H1 (cell line): ENCODE results near the gene SCAMP4. TPM values are rescaled to one million over a fixed set of nuclear protein-coding genes. Genes with fewer than 3 reads are reported as not detected.

Source experiments
- CTCF ChIA-PET: fragments of 300-600 bp; sonication (Branson Sonifier 250); formaldehyde crosslinking; loops from one replicate; lab custom pipeline; 2021; ENCODE audit not compliant: partially characterized antibody; lab: Charles Lee
- POLR2A ChIA-PET: fragments of 300-600 bp; sonication (Branson Sonifier 250); formaldehyde crosslinking; loops from one replicate; lab custom pipeline; 2021; ENCODE audit warnings: inconsistent platforms; ENCODE audit not compliant: partially characterized antibody; lab: Charles Lee
- DNase-seq, 2 experiments: peaks; one replicate each; pipeline versions ENCODE4 v3.0.0 to v3.0.0-alpha.2; 2010 to 2022; ENCODE audit warnings: low spot score in 2 of 2, low read depth in 1 of 2, mixed read lengths in 1 of 2
- FAIRE-seq: peaks from 2 replicates; lab custom pipeline; 2011; peaks lifted over from hg19 to GRCh38; lab: Jason Lieb, UNC
- H2AFZ ChIP-seq: 2 replicates; pipeline ENCODE4 v1.8.1; 2012; ENCODE audit warnings: low read length, inconsistent platforms
- H2AK5ac ChIP-seq: 2 replicates; pipeline ENCODE4 v1.6.1; 2013; ENCODE audit warnings: low read depth, low read length
- H2BK120ac ChIP-seq: replicated peaks from 2 replicates; pipeline ENCODE3; 2013; ENCODE audit warnings: low read depth, low read length, inconsistent platforms
- H2BK12ac ChIP-seq: 2 replicates; pipeline ENCODE4 v1.6.1; 2013; ENCODE audit warnings: low read depth, low read length
- H2BK15ac ChIP-seq: 2 replicates; pipeline ENCODE4 v1.6.1; 2013; ENCODE audit warnings: low read length
- H2BK20ac ChIP-seq: 2 replicates; pipeline ENCODE4 v1.6.1; 2013; ENCODE audit warnings: low read length
- H2BK5ac ChIP-seq: 2 replicates; pipeline ENCODE4 v1.6.1; 2013; ENCODE audit warnings: low read depth, low read length
- H3K14ac ChIP-seq: 2 replicates; pipeline ENCODE4 v1.6.1; 2013; ENCODE audit warnings: inconsistent platforms; ENCODE audit not compliant: insufficient read length
- H3K18ac ChIP-seq: 2 replicates; pipeline ENCODE4 v1.6.1; 2013; ENCODE audit warnings: low read length; ENCODE audit errors: extremely low read depth
- H3K23ac ChIP-seq: 2 replicates; pipeline ENCODE4 v1.6.1; 2013; ENCODE audit warnings: inconsistent platforms; ENCODE audit not compliant: insufficient read length
- H3K23me2 ChIP-seq: 2 replicates; pipeline ENCODE4 v1.6.1; 2013; ENCODE audit warnings: low read depth, low read length
- H3K27ac ChIP-seq: 2 replicates; pipeline ENCODE4 v1.6.1; 2011; ENCODE audit warnings: low read depth, low read length, inconsistent platforms
- H3K27me3 ChIP-seq, 4 experiments: replicated peaks in 1 of 4; 1 replicate in 1 of 4; 2 replicates in 3 of 4; pipeline versions ENCODE4 v1.6.1 to v1.8.1; 2011 to 2013; ENCODE audit warnings: low read length in 3 of 4, mild to moderate bottlenecking in 3 of 4, inconsistent platforms in 2 of 4, mixed read lengths in 2 of 4, moderate library complexity in 1 of 4; ENCODE audit not compliant: control insufficient read depth in 3 of 4, insufficient read depth in 3 of 4; ENCODE audit errors: extremely low read depth in 1 of 4
- H3K36me3 ChIP-seq, 4 experiments: 2 replicates each; pipeline versions ENCODE4 v1.6.1 to v1.8.1; 2011 to 2013; ENCODE audit warnings: mild to moderate bottlenecking in 4 of 4, low read length in 3 of 4, moderate library complexity in 2 of 4, control low read depth in 1 of 4, inconsistent platforms in 1 of 4; ENCODE audit not compliant: insufficient read depth in 4 of 4, control insufficient read depth in 2 of 4
- H3K4ac ChIP-seq: replicated peaks from 2 replicates; pipeline ENCODE3; 2013; ENCODE audit warnings: low read length, low read depth, mixed read lengths, inconsistent platforms; ENCODE audit not compliant: insufficient read length
- H3K4me1 ChIP-seq, 4 experiments: replicated peaks in 1 of 4; 1 replicate in 1 of 4; 2 replicates in 3 of 4; pipeline versions ENCODE4 v1.6.1 to v1.8.1; 2011 to 2013; ENCODE audit warnings: low read length in 3 of 4, inconsistent platforms in 2 of 4, mixed read lengths in 1 of 4; ENCODE audit not compliant: insufficient read depth in 4 of 4, control insufficient read depth in 3 of 4
- H3K4me2 ChIP-seq, 2 experiments: 2 replicates each; pipeline versions ENCODE4 v1.6.1 to v1.8.1; 2011 to 2013; ENCODE audit warnings: low read depth in 2 of 2, low read length in 2 of 2, control low read depth in 1 of 2, inconsistent platforms in 1 of 2, mild to moderate bottlenecking in 1 of 2; ENCODE audit not compliant: insufficient read depth in 1 of 2
- H3K4me3 ChIP-seq, 4 experiments: fragments of 200-600, 300-600 bp in 1 of 4; sonication (generic), shearing (Covaris generic), sonication (Bioruptor Twin) in 1 of 4; 2 replicates each; pipeline versions ENCODE4 v1.5.1 to v1.8.1; 2011 to 2016; ENCODE audit warnings: low read length in 4 of 4, low read depth in 3 of 4, control low read depth in 2 of 4, inconsistent platforms in 2 of 4, mild to moderate bottlenecking in 2 of 4, mixed read lengths in 1 of 4, moderate library complexity in 1 of 4; ENCODE audit not compliant: insufficient read depth in 2 of 4; ENCODE audit errors: extremely low read depth in 1 of 4
- H3K56ac ChIP-seq: replicated peaks from 2 replicates; pipeline ENCODE3; 2013; ENCODE audit warnings: low read depth, mild to moderate bottlenecking, mixed read lengths, low read length, inconsistent platforms; ENCODE audit not compliant: insufficient read length
- H3K79me1 ChIP-seq: 2 replicates; pipeline ENCODE4 v1.6.1; 2013; ENCODE audit warnings: low read depth, low read length, control low read depth
- H3K79me2 ChIP-seq, 2 experiments: 2 replicates each; pipeline versions ENCODE4 v1.6.1 to v1.8.1; 2012 to 2013; ENCODE audit warnings: low read length in 2 of 2, mild to moderate bottlenecking in 2 of 2, inconsistent platforms in 1 of 2; ENCODE audit not compliant: insufficient read depth in 2 of 2, control insufficient read depth in 1 of 2
- H3K9ac ChIP-seq, 4 experiments: replicated peaks in 1 of 4; 1 replicate in 1 of 4; 2 replicates in 3 of 4; pipeline versions ENCODE4 v1.6.1 to v1.8.1; 2011 to 2013; ENCODE audit warnings: low read depth in 3 of 4, low read length in 3 of 4, control low read depth in 2 of 4, mild to moderate bottlenecking in 2 of 4, moderate library complexity in 2 of 4, inconsistent platforms in 1 of 4; ENCODE audit errors: extremely low read depth in 1 of 4
- H3K9me3 ChIP-seq, 2 experiments: 2 replicates each; pipeline versions ENCODE4 v1.6.1 to v1.8.1; 2012 to 2013; ENCODE audit warnings: mild to moderate bottlenecking in 2 of 2, moderate library complexity in 2 of 2, control low read depth in 1 of 2, inconsistent platforms in 1 of 2, low read depth in 1 of 2, low read length in 1 of 2, mixed read lengths in 1 of 2; ENCODE audit not compliant: insufficient read depth in 2 of 2
- H4K20me1 ChIP-seq, 2 experiments: replicated peaks in 1 of 2; 2 replicates each; pipeline versions ENCODE3 to v1.8.1; 2011 to 2013; ENCODE audit warnings: inconsistent platforms in 2 of 2, low read length in 2 of 2, mild to moderate bottlenecking in 1 of 2; ENCODE audit not compliant: insufficient read depth in 2 of 2, control insufficient read depth in 1 of 2
- H4K5ac ChIP-seq: 2 replicates; pipeline ENCODE4 v1.6.1; 2013; ENCODE audit warnings: low read length, low read depth, mixed read lengths, inconsistent platforms; ENCODE audit not compliant: insufficient read length
- H4K8ac ChIP-seq: 2 replicates; pipeline ENCODE4 v1.8.0; 2013; ENCODE audit warnings: mild to moderate bottlenecking, moderate library complexity, low read length, inconsistent platforms; ENCODE audit not compliant: insufficient read depth; ENCODE audit errors: extremely low read depth
- H4K91ac ChIP-seq: replicated peaks from 2 replicates; pipeline ENCODE3; 2013; ENCODE audit warnings: low read length, mixed read lengths, inconsistent platforms; ENCODE audit not compliant: insufficient read length
- JUND ChIP-seq: IDR thresholded peaks from 2 replicates; pipeline ENCODE4 v1.6.1; 2011; ENCODE audit warnings: mild to moderate bottlenecking, improper control_type of control experiment, low read length
- KDM5A ChIP-seq: fragments of 200-600 bp; IDR thresholded peaks from 2 replicates; pipeline ENCODE4 v1.7.1; 2012; ENCODE audit warnings: mild to moderate bottlenecking, low read length, inconsistent platforms, mixed read lengths
- SRF ChIP-seq: IDR thresholded peaks from 2 replicates; pipeline ENCODE4 v1.6.1; 2011; ENCODE audit warnings: mild to moderate bottlenecking, low read depth, low read length, moderate library complexity
- whole genome bisulfite sequencing, 2 experiments: shearing (Covaris generic) in 1 of 2; methylation state at CpG; one replicate each; pipeline versions ENCODE4 v1.1.6 to v1.1.7; 2013 to 2015; ENCODE audit warnings: low lambda C conversion rate in 2 of 2, mixed read lengths in 2 of 2, inconsistent platforms in 1 of 2, low coverage in 1 of 2, missing lambda C conversion rate in 1 of 2; ENCODE audit not compliant: insufficient replicate concordance in 2 of 2, insufficient coverage in 1 of 2, insufficient read length in 1 of 2; ENCODE audit errors: extremely low coverage in 1 of 2, missing lambda C conversion rate in 1 of 2; 5-methylcytosine and 5-hydroxymethylcytosine counted together
- polyA plus RNA-seq, 7 experiments: library from polyadenylated mRNA; depleted of rRNA in 3 of 7; stranded (reverse) in 5 of 7; unstranded in 2 of 7; fragments of >200 nt in 5 of 7; fragments of 200-250 nt in 2 of 7; gene quantifications; 1 replicate in 5 of 7; 2 replicates in 1 of 7; 4 replicates in 1 of 7; pipeline versions ENCODE4 v1.2.1 to v1.2.3, GENCODE V29; 2011 to 2013; ENCODE audit warnings: missing spikeins in 2 of 7, mixed read lengths in 2 of 7
- total RNA-seq: library from RNA; stranded (reverse); fragmentation: NEBNext Ultra II Directional; extraction: Animal tissue kit (Norgen Biotek cat#: 25700); gene quantifications from 2 replicates; pipeline ENCODE4 v1.2.1, GENCODE V29; 2021
- TF ChIP-seq, protein P1 (sequence below): IDR thresholded peaks from 2 replicates; pipeline ENCODE4 v1.6.1; 2012; ENCODE audit warnings: inconsistent platforms

SCAMP4 gene
- total and polyA plus RNA-seq, 2 of the 8 experiments (the other 6 are each of a cell fraction or from before 2014, with no cell fraction given), result 17.1 to 61.4 TPM

DNA sequence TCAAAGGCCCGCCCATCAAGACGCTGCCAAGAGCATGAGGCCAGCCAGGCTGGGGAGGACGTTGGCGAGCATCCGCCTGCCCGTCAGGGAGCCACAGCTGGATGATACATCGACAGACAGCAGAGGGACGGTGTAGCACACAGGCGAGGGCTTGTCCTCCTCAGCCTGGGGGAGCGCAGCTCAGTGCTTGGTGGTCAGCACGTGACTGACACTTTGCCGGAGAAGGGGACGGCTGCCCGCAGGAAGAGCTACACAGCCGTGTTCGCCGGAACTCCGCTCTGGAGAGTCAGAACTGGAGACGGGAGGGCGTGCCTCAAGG, 69.9 kb downstream of the SCAMP4 start:
- peaks cover 0 to 41% of the 10 kb centered on the region in 2 experiments; a peak in 2 of 4 replicates for H3K79me2 ChIP-seq

More for the DNA sequence above, 69.9 kb downstream of the SCAMP4 start:
- ChIA-PET CTCF (interaction anchor here (0.5 to 1.6 kb wide), 9 partner anchors 22 to 602 kb away, joined by 3 to 6 read pairs (median 4); no protein-coding TSS in a partner anchor), POLR2A (interaction anchor here (0.9 to 1.2 kb wide), 5 partner anchors 10 to 76 kb away, joined by 3 to 5 read pairs (median 3); no protein-coding TSS in a partner anchor)
- H2AK5ac ChIP-seq, result no peak overlapping the region
- no peaks in the 10 kb centered on the region for H3K23me2 ChIP-seq
- H3K56ac ChIP-seq, result no peak overlapping the region
- no peak overlapping the region for H3K18ac ChIP-seq
- peaks cover 25 to 31% of the 10 kb centered on the region in 2 experiments for H4K20me1 ChIP-seq
- DNase-seq, result no peak
- H3K9ac ChIP-seq, result no peak overlapping the region
- no peak overlapping the region for H2BK120ac ChIP-seq
- H3K4me3 ChIP-seq, result no peak overlapping the region
- WGBS, 2 experiments, result 96% methylated on average over 14 of the region's 20 CpGs; no CpG with 5 or more reads in 1 of the 2 experiments
- peaks cover 16% of the 10 kb centered on the region for H3K79me1 ChIP-seq
- FAIRE-seq, result no peak
- H3K4me2 ChIP-seq, result no peak overlapping the region
- no peak overlapping the region for H3K27ac ChIP-seq
- no peak overlapping the region for H2BK20ac ChIP-seq
- no peak overlapping the region for H3K14ac ChIP-seq
- no peak overlapping the region for H2BK5ac ChIP-seq
- H2BK15ac ChIP-seq, result no peak overlapping the region
- H3K9me3 ChIP-seq, result no peaks in the 10 kb centered on the region
- no peak overlapping the region for H3K4ac ChIP-seq
- no peak overlapping the region for H4K8ac ChIP-seq
- peaks cover under 1 to 31% (median 2%) of the 10 kb centered on the region in 4 experiments; a peak in 7 of 8 replicates for H3K36me3 ChIP-seq
- H3K4me1 ChIP-seq, result no peaks in the 10 kb centered on the region
- H2AFZ ChIP-seq, result no peak overlapping the region
- no peak overlapping the region for H4K91ac ChIP-seq
- no peak overlapping the region for H3K23ac ChIP-seq
- no peaks in the 10 kb centered on the region for H3K27me3 ChIP-seq
- no peak overlapping the region for H2BK12ac ChIP-seq
- TF ChIP-seq KDM5A, result no peak
- no peak for TF ChIP-seq JUND
- TF ChIP-seq, protein P1, sequence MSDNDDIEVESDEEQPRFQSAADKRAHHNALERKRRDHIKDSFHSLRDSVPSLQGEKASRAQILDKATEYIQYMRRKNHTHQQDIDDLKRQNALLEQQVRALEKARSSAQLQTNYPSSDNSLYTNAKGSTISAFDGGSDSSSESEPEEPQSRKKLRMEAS, result no peak
- no peak for TF ChIP-seq SRF
- H4K5ac ChIP-seq, result no peak overlapping the region
